GM21447 (cell line): Measurements from ENCODE around the gene ADAMTS4.

Source experiments
- ATAC-seq: cut with Tn5 transposase; IDR thresholded peaks from one replicate; pipeline ENCODE4 v1.9.1; 2021; ENCODE audit not compliant: unreplicated experiment

Gene ADAMTS4

DNA sequence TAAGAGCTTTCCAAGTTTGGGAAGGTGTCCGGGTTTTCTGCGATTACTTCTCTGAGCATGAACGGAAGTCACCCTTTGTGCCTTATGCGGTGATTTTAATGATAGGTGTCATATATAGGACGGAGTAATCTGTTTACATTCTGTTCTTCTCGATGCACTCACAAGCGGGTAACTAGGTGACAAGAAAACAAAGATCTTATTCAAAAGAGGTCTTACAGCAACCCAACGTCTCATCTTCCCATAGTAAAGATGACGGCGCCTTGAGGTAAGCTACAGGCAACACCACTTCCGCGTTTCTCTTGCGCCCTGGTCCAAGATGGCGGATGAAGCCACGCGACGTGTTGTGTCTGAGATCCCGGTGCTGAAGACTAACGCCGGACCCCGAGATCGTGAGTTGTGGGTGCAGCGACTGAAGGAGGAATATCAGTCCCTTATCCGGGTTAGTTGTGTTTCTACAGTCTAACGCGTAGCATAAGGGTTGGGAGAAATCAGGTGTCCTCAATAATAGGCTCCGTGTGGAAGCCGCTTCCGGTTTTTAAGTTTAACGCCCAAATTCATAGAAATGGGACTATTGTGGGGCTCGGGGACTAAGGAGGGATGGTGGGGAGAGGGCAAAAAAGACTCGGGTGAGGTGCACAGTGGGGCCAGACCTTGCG lies 45.0 kb downstream of the ADAMTS4 start, which contains the start of gene UFC1:
Gene UFC1, plus strand, starts transcription at position 297 of the 656 bp plus-strand sequence. Its CDS starts 20 bp downstream, at position 317.
- peak; percentile 86 for ATAC-seq

DNA sequence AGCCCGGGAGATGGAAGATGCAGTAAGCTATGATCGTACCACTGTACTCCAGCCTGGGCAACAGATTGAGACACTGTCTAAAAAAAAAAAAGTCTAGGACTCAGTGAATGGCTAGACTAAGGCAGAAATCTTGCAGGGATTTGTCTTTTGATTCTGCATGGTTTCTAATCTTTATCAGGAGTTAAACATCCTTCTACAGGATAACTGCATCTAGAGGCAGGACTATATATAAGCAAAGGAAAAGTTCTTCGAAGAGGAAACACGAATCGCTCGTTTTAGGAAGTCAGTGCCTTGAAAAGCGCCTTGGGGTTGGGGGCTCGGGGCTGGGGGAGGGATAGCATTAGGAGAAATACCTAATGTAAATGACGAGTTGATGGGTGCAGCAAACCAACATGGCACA lies 45.7 kb downstream of the ADAMTS4 start:
- peak; percentile 8 for ATAC-seq

- ATAC-seq: no peak
Observed at GRCh38 chr1:161145832-161146231, 53.0 kb downstream of the ADAMTS4 start.

- no peak for ATAC-seq
Observed at GRCh38 chr1:161140755-161141400, 58.0 kb downstream of the ADAMTS4 start.

DNA sequence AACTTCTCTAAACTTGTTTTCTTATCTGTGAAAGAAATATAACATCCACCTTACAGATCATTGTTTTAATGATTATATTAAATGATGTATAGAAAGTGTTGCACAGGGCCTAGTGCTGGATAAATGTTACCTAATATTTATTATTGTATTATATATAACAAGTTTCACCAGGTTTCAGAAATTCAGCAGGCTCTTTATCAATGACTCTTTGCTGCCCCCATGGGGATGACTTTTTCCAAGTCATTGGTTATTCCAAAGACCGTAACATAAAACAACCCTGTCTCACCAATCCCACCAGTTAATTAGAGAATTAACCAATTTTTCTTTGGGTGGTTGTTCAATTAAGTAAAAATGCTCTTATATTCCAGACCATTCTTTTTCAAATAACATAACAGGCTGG lies 59.1 kb downstream of the ADAMTS4 start:
- no peak for ATAC-seq

DNA sequence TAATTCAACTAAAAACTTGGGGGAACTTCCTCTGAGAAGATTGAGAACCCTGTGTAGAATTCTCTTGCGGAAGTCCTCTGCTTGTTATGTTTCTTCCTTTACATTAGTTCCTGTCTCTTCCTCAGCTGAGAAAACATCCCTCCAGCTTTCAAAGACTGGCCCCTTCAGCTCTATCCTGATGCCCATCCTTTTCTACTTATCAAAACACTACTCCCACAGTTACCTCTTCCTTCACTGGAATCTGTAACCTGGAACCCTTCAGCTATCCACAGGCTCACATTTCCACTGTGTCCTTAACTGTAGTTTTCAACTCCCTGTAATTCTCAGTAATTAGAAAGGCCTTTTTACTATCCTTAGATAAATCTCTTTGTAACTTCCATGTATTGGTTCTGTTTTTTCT lies 60.4 kb downstream of the ADAMTS4 start:
- ATAC-seq: no peak

DNA sequence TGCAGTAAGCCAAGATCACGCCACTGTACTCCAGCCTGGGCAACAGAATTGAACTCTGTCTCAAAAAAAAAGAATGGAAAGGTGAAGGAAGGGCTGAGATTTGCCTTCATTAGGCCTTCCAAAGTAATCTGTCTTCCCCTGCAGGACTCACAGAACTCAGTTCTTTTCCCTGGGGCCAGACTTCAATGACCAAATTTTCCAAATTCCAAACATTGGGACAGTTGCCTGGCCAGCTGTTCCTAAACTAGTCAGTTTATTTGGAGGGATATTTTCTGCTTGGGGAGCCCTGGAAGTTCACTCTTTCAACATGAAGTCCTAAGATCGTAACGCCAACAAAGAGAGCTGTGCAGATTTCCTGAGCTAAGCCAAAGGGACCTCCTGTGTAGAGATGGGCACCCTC lies 61.0 kb downstream of the ADAMTS4 start:
- ATAC-seq: no peak
